ENCODE measurements around the gene RIPK3.

Gene RIPK3

GRCh38 chr14:24316597-24316950 lies 23.2 kb downstream of the RIPK3 start:
- no peak for DNase-seq

DNA sequence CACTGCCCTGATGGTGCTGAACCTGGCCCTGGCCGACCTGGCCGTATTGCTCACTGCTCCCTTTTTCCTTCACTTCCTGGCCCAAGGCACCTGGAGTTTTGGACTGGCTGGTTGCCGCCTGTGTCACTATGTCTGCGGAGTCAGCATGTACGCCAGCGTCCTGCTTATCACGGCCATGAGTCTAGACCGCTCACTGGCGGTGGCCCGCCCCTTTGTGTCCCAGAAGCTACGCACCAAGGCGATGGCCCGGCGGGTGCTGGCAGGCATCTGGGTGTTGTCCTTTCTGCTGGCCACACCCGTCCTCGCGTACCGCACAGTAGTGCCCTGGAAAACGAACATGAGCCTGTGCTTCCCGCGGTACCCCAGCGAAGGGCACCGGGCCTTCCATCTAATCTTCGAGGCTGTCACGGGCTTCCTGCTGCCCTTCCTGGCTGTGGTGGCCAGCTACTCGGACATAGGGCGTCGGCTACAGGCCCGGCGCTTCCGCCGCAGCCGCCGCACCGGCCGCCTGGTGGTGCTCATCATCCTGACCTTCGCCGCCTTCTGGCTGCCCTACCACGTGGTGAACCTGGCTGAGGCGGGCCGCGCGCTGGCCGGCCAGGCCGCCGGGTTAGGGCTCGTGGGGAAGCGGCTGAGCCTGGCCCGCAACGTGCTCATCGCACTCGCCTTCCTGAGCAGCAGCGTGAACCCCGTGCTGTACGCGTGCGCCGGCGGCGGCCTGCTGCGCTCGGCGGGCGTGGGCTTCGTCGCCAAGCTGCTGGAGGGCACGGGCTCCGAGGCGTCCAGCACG lies 23.8 kb downstream of the RIPK3 start:
- no peak for DNase-seq

DNA sequence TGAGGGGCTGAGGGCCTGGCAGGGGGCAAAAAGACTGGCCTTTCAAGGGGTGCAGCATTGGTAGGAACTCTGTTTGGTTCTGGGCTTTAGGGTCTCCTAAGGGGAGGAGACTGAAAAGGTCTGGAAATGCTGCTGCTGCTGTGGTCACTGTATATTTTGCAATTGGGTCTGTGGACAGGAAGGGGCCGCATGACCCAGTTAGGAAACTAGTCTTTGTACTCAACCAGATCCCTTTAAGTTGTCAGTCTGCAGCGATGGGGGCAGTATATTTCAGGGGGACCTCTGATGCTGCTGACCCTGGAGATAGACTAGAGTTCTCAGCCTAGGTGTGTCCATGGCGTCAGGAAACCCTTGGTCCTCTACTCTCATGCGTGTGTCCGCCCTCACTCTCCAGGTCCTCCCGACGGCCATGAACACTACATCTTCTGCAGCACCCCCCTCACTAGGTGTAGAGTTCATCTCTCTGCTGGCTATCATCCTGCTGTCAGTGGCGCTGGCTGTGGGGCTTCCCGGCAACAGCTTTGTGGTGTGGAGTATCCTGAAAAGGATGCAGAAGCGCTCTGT lies 24.5 kb downstream of the RIPK3 start:
- DNase-seq = peak in 1 of 2 experiments; percentile 18

- peak in 1 of 2 experiments; percentile 6 for DNase-seq
These were observed 25.2 kb downstream of the RIPK3 start for GRCh38 chr14:24314377-24315193.

DNA sequence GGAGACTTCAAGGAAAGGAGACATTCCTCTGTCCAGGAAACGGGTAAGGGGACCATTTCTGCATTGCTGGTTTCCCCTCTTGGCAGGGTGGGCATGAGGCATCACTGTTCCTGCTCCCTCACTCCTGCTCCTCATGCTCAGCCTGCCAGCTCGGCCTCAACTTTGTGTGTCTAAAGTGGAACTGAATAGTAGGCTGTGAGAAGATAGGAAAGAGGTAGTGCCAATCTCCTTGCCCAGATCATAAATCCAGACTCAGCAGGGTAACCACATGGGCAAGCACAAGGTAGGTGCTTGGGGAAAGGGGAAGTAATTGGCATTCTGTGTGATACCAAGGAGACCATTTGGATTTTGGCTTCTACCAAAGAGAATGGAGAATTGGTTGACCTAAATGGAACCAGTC lies 25.9 kb downstream of the RIPK3 start:
- DNase-seq = peak; percentile 37 to 54

DNA sequence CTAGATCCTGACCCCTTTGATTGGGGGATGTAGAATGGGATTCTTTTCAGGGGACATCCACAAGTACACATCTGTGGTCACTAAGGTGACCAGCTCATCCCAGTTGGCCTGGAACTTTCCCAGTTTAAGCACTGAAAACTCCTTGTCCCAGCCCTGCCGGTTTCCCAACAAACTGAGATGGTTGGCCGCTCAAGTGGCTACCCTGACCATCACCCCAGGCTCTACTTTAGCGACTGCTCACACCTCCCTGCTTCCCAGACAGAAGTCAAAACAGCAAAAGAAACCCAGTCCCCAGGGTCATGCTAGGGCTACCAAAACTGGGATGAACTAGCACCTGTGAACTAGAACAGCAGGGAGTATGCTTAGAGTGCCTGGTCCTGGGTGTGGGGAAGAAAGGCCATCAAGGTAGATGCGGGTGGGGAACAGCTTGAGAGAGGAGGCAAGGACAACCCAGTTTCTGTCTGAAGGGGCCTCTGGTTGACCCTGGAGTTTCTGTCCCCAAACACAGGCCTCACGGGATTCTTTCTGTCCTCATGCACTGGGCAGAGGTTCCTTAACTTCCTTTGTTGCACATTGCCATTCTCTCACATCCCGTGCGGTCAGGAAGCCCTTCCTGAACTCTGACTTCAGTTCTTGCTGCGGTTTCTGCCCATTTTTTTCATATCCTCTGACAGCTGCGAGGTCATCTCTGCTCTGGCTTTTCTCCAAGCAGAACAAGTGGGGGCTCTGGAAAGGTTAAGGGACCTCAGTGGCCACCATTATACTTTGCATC lies 26.9 kb downstream of the RIPK3 start:
- peak; percentile 91 to 94 for DNase-seq

DNA sequence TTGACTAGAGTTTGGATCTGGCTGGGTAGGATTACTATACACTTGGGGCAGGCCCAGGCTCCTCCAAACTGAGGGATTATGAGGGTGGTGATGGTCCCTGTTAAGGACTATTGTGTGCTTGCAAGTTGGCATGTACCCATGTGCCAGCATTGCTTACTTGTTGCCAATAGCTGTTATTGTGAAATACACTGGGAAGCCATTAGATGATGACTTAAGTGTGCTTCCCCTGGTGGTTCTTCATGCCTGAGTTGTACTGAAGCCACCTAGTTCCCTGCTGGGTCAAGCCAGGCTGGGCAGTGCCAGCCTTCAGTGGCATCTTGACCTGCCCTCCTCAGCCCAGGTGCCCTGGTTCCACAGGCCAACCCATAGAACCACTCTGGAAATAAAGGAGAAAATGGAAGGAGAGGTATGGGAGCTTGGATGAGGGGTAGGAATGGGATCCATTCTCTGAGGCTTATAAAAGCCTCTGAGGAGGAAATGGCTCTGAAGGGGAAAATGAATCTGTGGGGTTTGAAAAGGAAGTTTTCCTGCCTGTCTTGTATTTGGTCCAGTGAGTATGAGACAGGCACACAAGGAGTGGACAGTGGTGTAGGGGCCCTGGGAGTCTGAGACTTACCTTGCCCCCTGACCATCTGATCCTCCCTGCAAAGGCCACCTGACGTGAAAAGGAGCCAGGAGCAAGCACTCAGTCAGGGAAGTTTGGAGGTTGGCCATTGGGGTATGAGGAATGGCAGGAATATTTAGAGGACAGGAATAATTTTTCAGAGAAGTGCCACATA lies 27.8 kb downstream of the RIPK3 start:
- peak; percentile 79 to 87 for DNase-seq

- peak; percentile 39 for DNase-seq
These were observed 28.9 kb downstream of the RIPK3 start, which contains the start of gene LTB4R for GRCh38 chr14:24310646-24311604. Gene LTB4R, plus strand, starts transcription at chr14:24311502. Its CDS starts 4,150 bp downstream, at chr14:24315652.

DNA sequence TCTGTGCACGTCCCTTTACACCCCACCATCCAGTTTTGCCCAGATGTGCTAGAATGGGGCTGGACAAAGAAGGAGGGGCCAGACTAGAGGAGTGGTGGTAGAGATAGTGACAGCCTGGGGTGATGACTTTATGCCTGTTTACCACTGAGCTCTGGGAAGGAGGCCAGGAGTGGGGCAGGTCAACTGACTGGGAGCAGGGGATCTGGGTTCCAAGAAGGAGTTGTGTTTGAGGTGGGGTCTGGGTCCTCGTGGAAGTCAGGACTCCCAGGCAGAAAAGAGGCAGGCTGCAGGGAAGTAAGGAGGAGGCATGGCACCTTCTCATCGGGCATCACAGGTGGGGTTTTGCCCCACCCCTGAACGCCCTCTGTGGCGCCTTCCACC lies 29.5 kb downstream of the RIPK3 start:
- DNase-seq = no peak

DNA sequence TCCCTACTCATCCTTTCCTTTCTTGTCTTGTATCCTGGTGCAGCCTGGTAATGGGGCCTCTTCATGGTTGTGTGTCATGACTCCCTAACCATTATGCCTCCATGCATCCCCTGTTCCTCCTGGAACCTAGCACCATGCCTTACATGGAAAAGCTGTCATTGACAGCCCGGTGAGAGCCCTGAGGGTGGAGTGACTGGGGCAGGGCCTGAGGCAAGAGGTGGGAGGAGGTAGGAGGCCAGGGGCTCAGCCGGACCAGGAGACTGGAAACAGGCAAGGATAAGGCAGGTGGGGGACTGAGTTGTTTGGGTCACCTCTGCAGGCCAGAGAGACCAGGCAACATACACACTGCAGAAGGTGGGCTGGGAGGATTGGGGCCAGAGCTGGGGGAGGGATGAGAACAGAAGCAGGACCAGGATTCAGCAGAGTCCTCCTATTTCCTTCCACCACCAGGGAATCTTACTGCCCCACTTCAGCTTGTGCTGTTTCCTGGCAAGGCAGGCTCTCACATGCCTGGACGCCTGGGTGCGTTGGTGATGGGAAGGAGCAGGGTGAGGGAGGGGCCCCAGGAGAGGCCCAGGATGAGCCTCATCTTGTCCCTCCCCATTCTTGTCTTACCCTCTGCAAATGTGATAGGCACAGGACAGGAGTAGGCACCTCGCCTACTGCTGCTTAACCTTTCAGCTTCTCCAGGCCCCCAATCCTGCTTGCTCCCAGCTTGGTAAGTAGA lies 30.1 kb downstream of the RIPK3 start, which contains the start of gene LTB4R2:
TSS of gene LTB4R2 (plus strand) at position 603 of the 727 bp plus-strand sequence. CDS start 525 bp downstream, outside the sequence.
- DNase-seq = no peak

DNA sequence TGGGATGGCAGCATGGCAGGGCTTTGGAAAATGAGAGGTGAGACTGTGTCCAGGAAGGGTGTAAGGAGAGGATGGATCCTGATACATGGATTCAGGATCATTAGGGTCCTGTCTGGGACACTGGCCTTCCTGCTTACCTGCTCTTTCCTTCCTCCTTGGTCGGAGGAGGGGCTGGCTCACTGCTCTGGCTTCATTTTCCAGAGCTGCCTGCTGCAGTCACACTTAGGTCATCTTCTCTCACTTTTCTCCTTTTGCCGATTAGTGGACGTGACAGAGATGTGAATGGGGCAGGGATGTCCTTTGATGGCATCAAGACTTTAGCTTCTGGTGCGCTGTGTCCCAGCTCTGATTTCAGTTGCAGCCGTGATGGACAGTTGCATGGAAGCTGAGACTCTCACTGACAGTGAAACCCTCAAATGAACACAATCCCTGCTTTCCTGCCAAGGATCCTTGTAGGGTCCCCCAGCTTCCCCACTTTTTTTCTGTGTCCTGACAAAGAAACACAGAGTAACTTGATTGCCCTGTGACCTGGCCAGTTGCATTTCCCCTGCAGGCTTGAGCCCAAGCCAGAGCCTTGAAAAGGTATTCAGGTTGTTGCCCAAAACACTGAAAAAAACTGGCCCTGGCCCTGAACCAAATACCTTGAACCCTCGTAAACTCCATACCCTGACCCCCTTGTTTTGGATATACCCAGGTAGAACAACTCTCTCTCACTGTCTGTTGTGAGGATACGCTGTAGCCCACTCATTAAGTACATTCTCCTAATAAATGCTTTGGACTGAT lies 31.3 kb downstream of the RIPK3 start:
- no peak for DNase-seq

DNA sequence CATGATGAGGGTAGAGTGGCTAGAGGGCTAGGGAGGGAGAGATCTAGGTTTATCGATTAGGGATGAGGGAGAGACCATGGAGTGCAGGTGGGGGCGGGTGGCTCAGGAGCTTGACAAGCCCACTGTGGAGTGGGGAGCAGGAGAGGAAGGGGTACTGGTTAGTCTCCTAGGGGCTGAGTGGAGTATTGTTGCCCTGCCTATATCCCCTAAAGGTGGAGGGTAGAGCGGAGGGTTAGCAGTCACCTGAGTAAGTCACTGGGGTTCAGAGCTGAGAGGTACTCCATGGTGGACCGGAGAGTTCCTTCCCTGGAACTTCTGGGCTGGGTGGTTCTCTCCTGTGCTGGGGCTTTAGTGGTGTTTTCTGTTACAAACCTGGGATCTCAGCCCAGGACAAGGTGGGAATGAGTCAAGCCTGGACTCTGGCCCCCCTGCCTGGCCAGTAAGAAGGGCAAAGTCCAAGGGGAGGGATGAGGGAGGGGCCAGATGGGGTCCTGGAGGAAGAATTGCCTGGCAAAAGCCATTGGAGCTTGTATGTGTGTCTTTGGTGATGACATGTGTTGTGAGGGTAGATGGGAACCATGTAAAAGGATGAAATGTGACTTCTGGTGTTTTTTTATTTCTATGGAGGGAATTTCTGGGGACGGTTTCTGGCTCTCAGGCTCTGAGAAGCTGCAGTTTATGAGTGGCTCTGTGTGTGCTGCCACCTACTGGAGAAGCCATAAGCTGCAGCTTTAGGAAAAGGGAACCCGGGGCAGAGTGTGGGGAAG lies 32.0 kb downstream of the RIPK3 start, which contains the start of gene CIDEB:
TSS of gene CIDEB (minus strand) at position 403 of the 767 bp plus-strand sequence. CDS start at position 284, 119 bp downstream.
- DNase-seq = peak; percentile 50 to 51

GRCh38 chr14:24307156-24307574 lies 32.6 kb downstream of the RIPK3 start:
- DNase-seq = no peak

GRCh38 chr14:24304019-24304387 lies 35.8 kb downstream of the RIPK3 start:
- no peak for DNase-seq

DNA sequence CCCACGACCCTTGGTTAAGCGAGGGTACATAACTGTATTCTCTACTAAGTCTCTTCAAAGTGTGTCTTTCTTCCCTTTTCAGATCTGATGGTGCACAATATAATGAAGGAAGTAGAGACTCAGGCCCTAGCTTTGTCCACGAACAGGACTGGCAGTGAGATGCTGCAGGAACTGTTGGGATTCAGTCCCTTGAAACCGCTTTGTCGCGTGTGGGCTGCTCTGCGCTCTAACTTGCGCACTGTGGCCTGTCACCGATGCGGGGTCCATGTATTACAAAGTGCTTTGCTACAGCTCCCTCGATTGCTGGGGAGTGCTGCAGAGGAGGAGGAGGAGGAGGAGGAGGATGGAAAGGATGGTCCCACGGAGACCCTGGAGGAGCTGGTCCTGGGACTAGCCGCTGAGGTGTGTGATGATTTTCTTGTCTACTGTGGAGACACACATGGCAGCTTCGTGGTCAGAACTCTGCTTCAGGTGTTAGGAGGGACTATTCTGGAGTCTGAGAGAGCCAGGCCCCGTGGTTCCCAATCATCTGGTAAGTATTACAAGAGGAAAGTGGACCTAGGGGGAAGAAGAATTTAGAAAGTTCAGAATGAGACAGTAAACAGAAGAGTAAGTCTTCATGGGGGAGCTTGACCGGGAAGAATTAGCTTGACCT lies 39.3 kb downstream of the RIPK3 start:
- no peak for DNase-seq

DNA sequence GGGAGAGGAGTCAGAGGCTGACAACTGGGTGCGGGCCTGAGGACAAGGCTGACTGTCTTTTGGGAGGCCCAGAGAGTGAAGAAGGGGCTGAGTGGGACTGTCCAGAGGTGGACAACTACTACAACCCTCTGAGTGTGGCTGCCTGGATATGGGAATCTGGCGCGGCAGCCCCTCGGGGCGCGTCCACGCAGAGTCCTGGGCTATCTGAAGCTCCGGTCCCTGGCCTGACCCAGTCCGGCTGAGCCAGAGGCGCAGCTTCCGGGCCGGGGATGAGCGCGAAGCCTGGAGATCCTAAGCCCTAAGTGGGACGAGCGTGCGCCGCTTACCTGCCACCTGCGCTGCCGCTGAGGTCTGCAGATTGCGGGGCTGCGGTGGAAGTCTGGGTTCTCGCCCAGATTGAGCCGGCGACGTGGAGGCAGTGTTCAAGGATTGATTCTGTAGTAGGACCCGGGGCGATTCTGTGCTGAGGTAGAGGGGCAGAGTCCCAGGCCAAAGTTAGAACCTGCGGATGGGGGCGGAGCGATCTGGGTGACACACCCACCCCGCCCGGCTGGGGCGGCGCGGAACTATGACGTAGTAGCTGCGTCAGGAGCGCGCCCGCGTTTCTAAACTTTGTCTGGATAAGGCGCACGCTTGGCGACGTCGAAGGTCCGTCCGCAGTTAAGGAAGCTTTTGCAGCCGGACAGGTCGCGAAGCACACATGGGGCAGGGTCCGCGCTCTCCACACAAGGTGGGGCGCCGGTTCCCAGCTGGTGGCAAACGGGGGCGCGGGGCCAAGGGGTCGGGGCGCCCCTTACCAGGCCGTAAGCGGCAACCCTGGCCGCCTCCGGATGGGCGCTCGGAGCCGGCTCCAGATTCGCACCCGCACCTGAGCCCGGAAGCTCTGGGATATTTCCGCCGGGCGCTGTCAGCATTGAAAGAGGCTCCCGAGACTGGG lies 40.3 kb downstream of the RIPK3 start, which contains the start of the genes DHRS1 and NOP9:
TSS of gene DHRS1 (minus strand) at position 526 of the 937 bp plus-strand sequence. CDS start 674 bp downstream, outside the sequence.
TSS of gene NOP9 (plus strand) at position 596 of the 937 bp plus-strand sequence. CDS start at position 701, 105 bp downstream.
- peak; percentile 72 to 84 for DNase-seq
